Left renal cortex interstitium (tissue), 4 donors: ENCODE results near the gene GKN2. TPM values are rescaled to one million over a fixed set of nuclear protein-coding genes. Genes with fewer than 3 reads are reported as not detected.
"Not testable (repeated sequence)": the region's sequence is repeated elsewhere in the genome, so short reads cannot be mapped to it uniquely, and the experiment has no call there.

Experiments
- DNase-seq, 4 donors: peaks; one replicate each; pipeline ENCODE4 v3.0.0-alpha.2; 2013; ENCODE audit warnings: low read depth in 4 of 4, low spot score in 2 of 4, missing footprints in 1 of 4
- polyA plus RNA-seq, 4 donors: library from polyadenylated mRNA; unstranded; fragments of 120-200 nt; gene quantifications; one replicate each; pipeline ENCODE4 v1.2.1, GENCODE V29; 2013; ENCODE audit not compliant: insufficient read length in 4 of 4

The GKN2 gene
- polyA plus RNA-seq, 4 donors = 0.17 TPM; not detected in 3

- no peak for DNase-seq
Observed at GRCh38 chr2:68964282-68964681, 11.6 kb upstream of the GKN2 start.

- DNase-seq = no peak
Observed at GRCh38 chr2:68961380-68961779, 8.7 kb upstream of the GKN2 start.

- no peak for DNase-seq
Observed at GRCh38 chr2:68959001-68959400, 6.3 kb upstream of the GKN2 start.

DNA sequence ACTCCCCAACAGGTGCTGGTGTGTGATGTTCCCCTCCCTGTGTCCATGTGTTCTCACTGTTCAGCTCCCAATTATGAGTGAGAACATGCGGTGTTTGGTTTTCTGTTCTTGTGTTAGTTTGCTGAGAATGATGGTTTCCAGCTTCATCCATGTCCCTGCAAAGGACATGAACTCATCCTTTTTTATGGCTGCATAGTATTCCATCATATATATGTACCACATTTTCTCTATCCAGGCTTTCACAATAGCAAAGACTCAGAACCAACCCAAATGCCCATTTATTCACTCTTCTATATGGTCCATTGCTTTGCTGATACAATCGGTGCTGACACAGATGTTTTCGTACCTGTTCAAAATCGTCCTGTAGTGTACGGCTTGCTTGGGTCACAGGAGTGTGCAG lies 2.7 kb upstream of the GKN2 start:
- DNase-seq = not testable (repeated sequence)

DNA sequence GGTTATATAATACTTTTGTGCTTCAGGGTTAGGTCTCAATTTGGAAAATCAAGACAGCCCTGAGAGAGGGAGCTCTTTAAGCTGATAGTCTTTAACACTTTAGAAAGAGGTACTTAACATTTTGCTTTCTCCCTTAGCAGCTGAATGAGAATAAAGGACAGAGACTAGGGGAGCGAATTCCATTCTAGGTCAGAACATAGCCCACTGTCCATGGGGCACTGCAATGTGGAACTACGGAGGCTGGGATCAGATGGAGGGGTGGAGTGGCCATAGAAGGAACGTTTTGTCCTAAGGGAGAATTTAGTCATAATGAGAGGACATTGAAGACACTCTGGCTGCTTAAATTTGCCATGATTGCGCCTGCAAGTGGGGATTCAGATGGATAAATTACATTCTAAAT lies 794 bp downstream of the GKN2 start:
- no peak for DNase-seq

DNA sequence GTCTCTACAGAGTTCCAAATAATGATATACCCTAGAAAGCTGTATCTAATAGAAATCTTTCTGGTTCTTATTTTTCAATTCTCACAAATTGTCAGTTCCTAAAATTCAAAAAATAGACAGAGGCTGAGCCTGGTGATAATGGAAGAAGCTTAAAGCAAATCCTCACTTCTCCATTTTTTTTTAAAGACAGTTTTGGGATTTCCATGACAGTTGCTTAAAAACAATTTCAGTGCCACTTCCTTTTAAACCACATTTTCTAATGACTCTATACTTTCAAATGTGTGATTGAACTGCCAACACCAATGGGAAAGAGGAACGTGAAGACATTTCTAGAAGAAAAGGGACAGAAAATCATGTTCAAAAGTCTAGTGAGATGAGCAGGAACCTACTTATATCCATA lies 4.0 kb downstream of the GKN2 start:
- no peak for DNase-seq

DNA sequence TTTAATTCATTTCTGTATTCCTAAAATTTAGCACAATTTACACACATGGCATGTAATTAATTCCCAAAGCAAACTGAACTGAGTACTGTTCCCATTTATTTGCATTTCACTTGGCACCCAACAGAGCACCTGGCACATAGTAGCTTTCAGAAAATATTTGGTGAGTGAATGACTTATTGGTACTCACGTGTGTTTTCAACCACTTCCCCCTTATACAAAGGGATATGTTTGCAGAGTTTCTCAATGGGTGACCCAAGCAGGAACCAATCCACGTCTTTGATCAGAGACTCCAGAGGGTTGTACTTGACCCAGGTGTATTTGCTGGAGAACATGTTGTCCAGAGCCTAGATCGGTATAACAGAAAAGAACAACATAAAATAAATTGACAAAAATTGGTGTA lies 6.6 kb downstream of the GKN2 start:
- no peak for DNase-seq

DNA sequence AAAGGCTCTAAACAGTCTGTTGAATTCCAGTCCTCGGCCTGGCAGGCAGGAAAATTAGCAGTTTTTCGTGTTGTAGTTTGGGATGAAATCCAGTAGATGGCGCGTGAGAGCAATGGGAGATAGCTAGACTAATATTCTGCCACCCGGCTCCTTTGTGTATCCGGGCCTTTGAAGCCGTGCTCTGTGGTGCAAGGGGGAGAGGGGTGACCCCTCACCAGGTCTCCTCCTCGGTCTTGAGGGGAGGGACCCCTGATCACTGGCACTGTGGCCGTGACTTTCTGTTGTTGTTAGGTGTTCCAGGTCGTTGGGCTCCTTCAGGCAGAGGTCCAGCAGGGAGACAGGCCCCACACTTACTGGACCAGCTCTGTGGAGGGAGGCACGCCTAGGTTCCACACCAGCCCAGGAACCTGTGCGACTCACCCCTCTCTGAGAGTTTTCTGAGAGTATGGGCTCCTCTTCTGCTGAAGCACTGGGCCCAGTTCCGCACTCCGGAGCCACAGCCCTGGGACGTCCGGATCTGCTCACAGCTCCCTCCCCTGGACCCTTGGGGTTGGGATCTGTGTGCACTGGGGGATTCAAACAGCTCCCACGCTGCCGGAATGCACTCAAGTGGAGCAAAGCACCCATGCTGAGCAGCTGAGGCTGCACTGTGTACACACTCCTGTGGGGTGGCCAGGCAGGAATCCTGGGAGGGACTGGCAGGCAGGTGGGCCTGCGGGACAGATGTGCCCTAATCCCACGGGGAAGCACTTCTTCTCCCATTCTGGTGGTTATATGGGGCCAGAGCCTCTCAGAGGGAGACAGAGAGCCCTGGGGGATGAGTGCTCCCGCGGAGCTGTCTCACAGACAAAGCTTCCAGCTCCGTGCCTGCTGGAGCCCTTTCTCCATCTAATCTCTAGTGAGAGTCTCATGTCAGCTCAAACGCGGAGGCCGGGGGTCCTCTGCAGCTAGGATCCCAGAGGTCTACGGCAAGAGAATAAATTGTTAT lies 8.8 kb downstream of the GKN2 start:
- peak; percentile 60 to 80 (median 69) for DNase-seq

- DNase-seq = no peak
Observed at GRCh38 chr2:68942827-68943226, 9.9 kb downstream of the GKN2 start.

DNA sequence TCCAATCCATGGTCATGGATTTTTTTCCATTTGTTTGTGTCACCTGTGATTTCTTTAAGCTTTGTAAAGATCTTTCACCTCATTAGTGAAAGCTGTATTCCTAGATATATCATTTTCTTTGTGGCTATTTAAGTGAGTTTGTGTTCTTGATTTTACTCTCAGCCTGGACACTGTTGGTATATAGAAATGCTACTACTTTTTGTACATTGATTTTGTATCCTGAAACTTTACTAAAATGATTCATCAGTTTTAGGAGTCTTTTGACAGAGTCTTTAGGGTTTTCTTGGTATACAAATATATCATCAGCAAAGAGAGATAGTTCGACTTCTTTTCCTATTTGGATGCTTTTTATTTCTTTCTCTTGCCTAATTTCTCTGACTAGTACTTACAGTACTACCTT lies 12.3 kb downstream of the GKN2 start:
- DNase-seq = no peak

DNA sequence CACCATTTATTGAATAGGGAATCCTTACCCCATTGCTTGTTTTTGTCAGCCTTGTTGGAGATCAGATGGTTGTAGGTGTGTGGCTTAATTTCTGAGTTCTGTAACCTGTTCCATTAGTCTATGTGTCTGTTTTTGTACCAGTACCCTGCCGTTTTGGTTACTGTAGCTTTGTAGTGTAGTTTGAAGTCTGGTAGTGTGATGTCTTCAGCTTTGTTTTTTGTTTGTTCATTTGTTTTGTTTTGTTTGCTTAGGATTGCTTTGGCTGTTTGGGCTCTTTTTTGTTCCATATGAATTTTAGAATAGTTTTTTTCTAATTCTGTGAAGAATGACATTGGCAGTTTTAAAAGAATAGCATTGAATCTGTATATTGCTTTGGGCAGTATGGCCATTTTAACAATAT lies 12.7 kb downstream of the GKN2 start:
- no peak for DNase-seq

DNA sequence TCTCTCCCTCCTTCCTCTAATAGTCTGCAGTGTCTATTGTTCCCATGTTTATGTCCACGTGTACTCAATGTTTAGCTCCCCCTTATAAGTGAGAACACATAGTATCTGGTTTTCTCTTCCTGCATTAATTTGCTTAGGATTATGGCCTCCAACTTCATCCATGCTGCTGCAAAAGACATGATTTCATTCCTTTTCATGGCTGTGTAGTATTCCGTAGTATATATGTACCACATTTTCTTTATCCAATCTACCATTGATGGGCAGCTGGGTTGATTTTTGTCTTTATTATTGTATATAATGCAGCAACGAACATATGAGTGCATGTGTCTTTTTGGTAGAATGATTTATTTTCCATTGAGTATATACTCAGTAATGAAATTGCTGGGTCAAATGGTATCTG lies 13.8 kb downstream of the GKN2 start:
- DNase-seq = no peak

DNA sequence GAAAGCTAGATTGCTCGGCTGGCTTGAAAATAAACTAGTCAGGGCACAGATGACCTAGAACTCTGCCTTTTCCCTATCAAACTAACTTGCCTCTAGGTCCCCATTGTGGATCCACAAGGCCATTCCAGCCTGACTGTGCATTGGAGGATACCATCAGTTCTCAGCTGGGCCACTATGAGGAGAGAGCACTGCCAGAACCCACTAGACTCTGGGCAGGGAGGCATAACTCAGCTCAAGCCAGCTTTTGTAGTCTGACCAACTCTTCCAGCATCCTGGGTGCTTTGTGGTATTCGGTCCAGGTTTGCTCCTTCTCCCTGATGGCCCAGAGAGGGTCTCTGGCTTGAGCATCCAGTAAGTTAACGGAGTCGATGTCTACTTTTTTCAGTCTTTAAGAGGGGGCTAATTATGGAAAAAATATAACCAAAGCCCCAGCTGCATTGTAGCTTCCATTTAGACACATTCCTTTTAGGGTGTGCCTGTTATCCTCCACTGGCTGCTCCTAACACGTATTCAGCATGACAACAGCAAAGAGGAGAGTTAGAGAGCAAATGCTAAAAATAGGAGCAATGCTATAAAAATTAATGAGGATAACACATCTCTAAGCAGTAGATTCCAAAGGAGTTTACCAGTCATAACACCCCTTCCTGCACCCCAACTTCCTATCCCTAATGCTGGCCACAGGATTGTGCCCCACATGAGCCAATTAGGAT lies 15.2 kb downstream of the GKN2 start:
- DNase-seq = no peak

GRCh38 chr2:68936889-68937288 lies 15.8 kb downstream of the GKN2 start:
- no peak for DNase-seq

- no peak for DNase-seq
Observed at GRCh38 chr2:68936427-68936826, 16.3 kb downstream of the GKN2 start.

DNA sequence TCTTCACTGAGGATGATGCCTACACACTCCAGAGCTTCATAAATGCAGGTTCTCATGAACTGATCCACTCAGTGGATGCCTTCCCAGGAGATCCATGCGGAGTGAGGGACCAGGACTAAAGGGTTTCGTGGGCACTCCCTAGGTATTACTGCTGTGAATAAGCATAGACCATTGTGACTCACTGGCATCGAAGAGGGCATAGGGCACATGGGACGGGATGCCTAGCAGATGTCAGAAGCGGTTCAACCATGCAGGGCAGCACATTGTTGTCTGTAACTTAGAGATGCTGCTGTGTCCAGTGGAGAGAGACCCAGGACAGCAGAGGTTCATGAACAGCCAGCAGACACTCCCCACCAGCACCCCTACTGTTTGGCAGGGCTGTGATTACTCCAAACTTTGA lies 17.2 kb downstream of the GKN2 start:
- no peak for DNase-seq

DNA sequence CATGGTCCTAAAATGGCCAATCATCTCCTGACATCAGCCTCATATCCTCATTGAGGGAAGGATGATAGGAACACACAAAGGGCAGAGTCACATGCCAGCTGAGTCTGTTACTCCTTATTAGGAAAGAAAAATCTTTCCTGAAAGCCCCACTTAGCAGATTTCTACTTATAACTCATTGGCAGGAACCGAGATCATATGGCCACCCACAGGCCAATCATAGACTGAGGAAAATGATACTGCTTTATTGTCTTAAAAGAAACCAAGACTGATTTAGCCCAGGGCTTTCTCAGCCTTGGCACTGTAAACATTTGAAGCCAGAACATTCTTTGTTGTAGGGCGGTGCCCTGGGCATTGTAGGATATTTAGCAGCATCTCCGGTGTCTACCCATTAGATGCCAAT lies 18.7 kb downstream of the GKN2 start:
- no peak for DNase-seq

- no peak for DNase-seq
Observed at GRCh38 chr2:68932402-68932801, 20.3 kb downstream of the GKN2 start.

DNA sequence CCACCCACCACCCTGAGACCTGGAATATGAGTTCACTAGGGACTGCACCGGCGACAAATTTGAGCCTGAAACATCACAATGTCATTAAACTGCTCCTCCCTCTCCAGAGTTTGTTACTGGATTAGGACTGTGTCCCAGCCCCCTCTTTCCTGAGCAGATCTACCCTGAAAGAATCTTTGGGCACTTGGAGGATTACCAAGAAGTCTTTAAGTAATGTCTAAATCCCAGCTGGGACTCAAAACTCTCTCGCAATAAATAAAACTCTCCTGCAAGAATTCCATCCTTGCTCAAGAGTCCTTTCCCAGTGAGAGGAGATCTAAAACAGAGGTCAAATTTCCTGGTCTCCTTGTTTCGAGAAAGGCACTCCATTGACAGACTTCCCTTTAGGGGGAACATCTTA lies 20.9 kb downstream of the GKN2 start:
- no peak for DNase-seq

- DNase-seq = no peak
Observed at GRCh38 chr2:68931149-68931711, 21.5 kb downstream of the GKN2 start.

DNA sequence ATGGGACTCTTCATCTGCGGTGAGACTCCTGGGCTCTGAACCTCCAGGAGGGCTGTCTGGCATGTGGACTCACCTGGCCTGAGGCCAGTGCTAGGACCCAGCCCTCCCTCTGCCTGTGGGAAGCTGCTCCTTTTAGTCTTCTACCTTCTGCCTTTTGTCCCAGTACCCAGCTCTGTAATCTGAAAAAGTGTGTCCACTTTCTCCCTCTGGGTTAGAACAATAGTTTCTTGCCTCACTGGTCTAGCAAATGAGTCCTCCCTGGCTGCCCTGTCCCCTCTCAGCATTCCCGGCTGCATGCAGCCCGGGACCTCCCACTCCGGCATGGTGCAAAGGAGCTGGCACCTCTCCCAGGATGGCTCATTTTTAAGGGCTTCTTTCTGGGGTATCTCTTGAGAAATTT lies 25.9 kb downstream of the GKN2 start:
- no peak for DNase-seq
